H1 (cell line): ENCODE data around the gene GAS7. TPM values are rescaled to one million over a fixed set of nuclear protein-coding genes. Genes with fewer than 3 reads are reported as not detected.

Experiments
- CTCF ChIA-PET: fragments of 300-600 bp; sonication (Branson Sonifier 250); formaldehyde crosslinking; loops from one replicate; lab custom pipeline; 2021; ENCODE audit not compliant: partially characterized antibody; lab: Charles Lee
- POLR2A ChIA-PET: fragments of 300-600 bp; sonication (Branson Sonifier 250); formaldehyde crosslinking; loops from one replicate; lab custom pipeline; 2021; ENCODE audit warnings: inconsistent platforms; ENCODE audit not compliant: partially characterized antibody; lab: Charles Lee
- DNase-seq, 2 experiments: peaks; one replicate each; pipeline versions ENCODE4 v3.0.0 to v3.0.0-alpha.2; 2010 to 2022; ENCODE audit warnings: low spot score in 2 of 2, low read depth in 1 of 2, mixed read lengths in 1 of 2
- FAIRE-seq: peaks from 2 replicates; lab custom pipeline; 2011; peaks lifted over from hg19 to GRCh38; lab: Jason Lieb, UNC
- H2AFZ ChIP-seq: 2 replicates; pipeline ENCODE4 v1.8.1; 2012; ENCODE audit warnings: low read length, inconsistent platforms
- H2AK5ac ChIP-seq: 2 replicates; pipeline ENCODE4 v1.6.1; 2013; ENCODE audit warnings: low read depth, low read length
- H2BK120ac ChIP-seq: replicated peaks from 2 replicates; pipeline ENCODE3; 2013; ENCODE audit warnings: low read depth, low read length, inconsistent platforms
- H2BK12ac ChIP-seq: 2 replicates; pipeline ENCODE4 v1.6.1; 2013; ENCODE audit warnings: low read depth, low read length
- H2BK15ac ChIP-seq: 2 replicates; pipeline ENCODE4 v1.6.1; 2013; ENCODE audit warnings: low read length
- H2BK20ac ChIP-seq: 2 replicates; pipeline ENCODE4 v1.6.1; 2013; ENCODE audit warnings: low read length
- H2BK5ac ChIP-seq: 2 replicates; pipeline ENCODE4 v1.6.1; 2013; ENCODE audit warnings: low read depth, low read length
- H3K14ac ChIP-seq: 2 replicates; pipeline ENCODE4 v1.6.1; 2013; ENCODE audit warnings: inconsistent platforms; ENCODE audit not compliant: insufficient read length
- H3K18ac ChIP-seq: 2 replicates; pipeline ENCODE4 v1.6.1; 2013; ENCODE audit warnings: low read length; ENCODE audit errors: extremely low read depth
- H3K23ac ChIP-seq: 2 replicates; pipeline ENCODE4 v1.6.1; 2013; ENCODE audit warnings: inconsistent platforms; ENCODE audit not compliant: insufficient read length
- H3K23me2 ChIP-seq: 2 replicates; pipeline ENCODE4 v1.6.1; 2013; ENCODE audit warnings: low read depth, low read length
- H3K27ac ChIP-seq: 2 replicates; pipeline ENCODE4 v1.6.1; 2011; ENCODE audit warnings: low read depth, low read length, inconsistent platforms
- H3K27me3 ChIP-seq, 4 experiments: replicated peaks in 1 of 4; 1 replicate in 1 of 4; 2 replicates in 3 of 4; pipeline versions ENCODE4 v1.6.1 to v1.8.1; 2011 to 2013; ENCODE audit warnings: low read length in 3 of 4, mild to moderate bottlenecking in 3 of 4, inconsistent platforms in 2 of 4, mixed read lengths in 2 of 4, moderate library complexity in 1 of 4; ENCODE audit not compliant: control insufficient read depth in 3 of 4, insufficient read depth in 3 of 4; ENCODE audit errors: extremely low read depth in 1 of 4
- H3K36me3 ChIP-seq, 4 experiments: 2 replicates each; pipeline versions ENCODE4 v1.6.1 to v1.8.1; 2011 to 2013; ENCODE audit warnings: mild to moderate bottlenecking in 4 of 4, low read length in 3 of 4, moderate library complexity in 2 of 4, control low read depth in 1 of 4, inconsistent platforms in 1 of 4; ENCODE audit not compliant: insufficient read depth in 4 of 4, control insufficient read depth in 2 of 4
- H3K4ac ChIP-seq: replicated peaks from 2 replicates; pipeline ENCODE3; 2013; ENCODE audit warnings: low read length, low read depth, mixed read lengths, inconsistent platforms; ENCODE audit not compliant: insufficient read length
- H3K4me1 ChIP-seq, 4 experiments: replicated peaks in 1 of 4; 1 replicate in 1 of 4; 2 replicates in 3 of 4; pipeline versions ENCODE4 v1.6.1 to v1.8.1; 2011 to 2013; ENCODE audit warnings: low read length in 3 of 4, inconsistent platforms in 2 of 4, mixed read lengths in 1 of 4; ENCODE audit not compliant: insufficient read depth in 4 of 4, control insufficient read depth in 3 of 4
- H3K4me2 ChIP-seq, 2 experiments: 2 replicates each; pipeline versions ENCODE4 v1.6.1 to v1.8.1; 2011 to 2013; ENCODE audit warnings: low read depth in 2 of 2, low read length in 2 of 2, control low read depth in 1 of 2, inconsistent platforms in 1 of 2, mild to moderate bottlenecking in 1 of 2; ENCODE audit not compliant: insufficient read depth in 1 of 2
- H3K4me3 ChIP-seq, 4 experiments: fragments of 200-600, 300-600 bp in 1 of 4; sonication (generic), shearing (Covaris generic), sonication (Bioruptor Twin) in 1 of 4; 2 replicates each; pipeline versions ENCODE4 v1.5.1 to v1.8.1; 2011 to 2016; ENCODE audit warnings: low read length in 4 of 4, low read depth in 3 of 4, control low read depth in 2 of 4, inconsistent platforms in 2 of 4, mild to moderate bottlenecking in 2 of 4, mixed read lengths in 1 of 4, moderate library complexity in 1 of 4; ENCODE audit not compliant: insufficient read depth in 2 of 4; ENCODE audit errors: extremely low read depth in 1 of 4
- H3K56ac ChIP-seq: replicated peaks from 2 replicates; pipeline ENCODE3; 2013; ENCODE audit warnings: low read depth, mild to moderate bottlenecking, mixed read lengths, low read length, inconsistent platforms; ENCODE audit not compliant: insufficient read length
- H3K79me1 ChIP-seq: 2 replicates; pipeline ENCODE4 v1.6.1; 2013; ENCODE audit warnings: low read depth, low read length, control low read depth
- H3K79me2 ChIP-seq, 2 experiments: 2 replicates each; pipeline versions ENCODE4 v1.6.1 to v1.8.1; 2012 to 2013; ENCODE audit warnings: low read length in 2 of 2, mild to moderate bottlenecking in 2 of 2, inconsistent platforms in 1 of 2; ENCODE audit not compliant: insufficient read depth in 2 of 2, control insufficient read depth in 1 of 2
- H3K9ac ChIP-seq, 4 experiments: replicated peaks in 1 of 4; 1 replicate in 1 of 4; 2 replicates in 3 of 4; pipeline versions ENCODE4 v1.6.1 to v1.8.1; 2011 to 2013; ENCODE audit warnings: low read depth in 3 of 4, low read length in 3 of 4, control low read depth in 2 of 4, mild to moderate bottlenecking in 2 of 4, moderate library complexity in 2 of 4, inconsistent platforms in 1 of 4; ENCODE audit errors: extremely low read depth in 1 of 4
- H3K9me3 ChIP-seq, 2 experiments: 2 replicates each; pipeline versions ENCODE4 v1.6.1 to v1.8.1; 2012 to 2013; ENCODE audit warnings: mild to moderate bottlenecking in 2 of 2, moderate library complexity in 2 of 2, control low read depth in 1 of 2, inconsistent platforms in 1 of 2, low read depth in 1 of 2, low read length in 1 of 2, mixed read lengths in 1 of 2; ENCODE audit not compliant: insufficient read depth in 2 of 2
- H4K20me1 ChIP-seq, 2 experiments: replicated peaks in 1 of 2; 2 replicates each; pipeline versions ENCODE3 to v1.8.1; 2011 to 2013; ENCODE audit warnings: inconsistent platforms in 2 of 2, low read length in 2 of 2, mild to moderate bottlenecking in 1 of 2; ENCODE audit not compliant: insufficient read depth in 2 of 2, control insufficient read depth in 1 of 2
- H4K5ac ChIP-seq: 2 replicates; pipeline ENCODE4 v1.6.1; 2013; ENCODE audit warnings: low read length, low read depth, mixed read lengths, inconsistent platforms; ENCODE audit not compliant: insufficient read length
- H4K8ac ChIP-seq: 2 replicates; pipeline ENCODE4 v1.8.0; 2013; ENCODE audit warnings: mild to moderate bottlenecking, moderate library complexity, low read length, inconsistent platforms; ENCODE audit not compliant: insufficient read depth; ENCODE audit errors: extremely low read depth
- H4K91ac ChIP-seq: replicated peaks from 2 replicates; pipeline ENCODE3; 2013; ENCODE audit warnings: low read length, mixed read lengths, inconsistent platforms; ENCODE audit not compliant: insufficient read length
- BACH1 ChIP-seq: IDR thresholded peaks from 2 replicates; pipeline ENCODE4 v1.6.1; 2012; ENCODE audit warnings: low read length, improper control_type of control experiment
- BRCA1 ChIP-seq: IDR thresholded peaks from 2 replicates; pipeline ENCODE4 v1.6.1; 2012; ENCODE audit warnings: low read depth, low read length, improper control_type of control experiment
- CREB1 ChIP-seq: IDR thresholded peaks from 2 replicates; pipeline ENCODE4 v1.6.1; 2012; ENCODE audit warnings: inconsistent platforms
- GABPA ChIP-seq: IDR thresholded peaks from 2 replicates; pipeline ENCODE4 v1.6.1; 2011; ENCODE audit warnings: mild to moderate bottlenecking, low read length, moderate library complexity, borderline replicate concordance; ENCODE audit not compliant: insufficient read depth
- KDM1A ChIP-seq: fragments of 200-600, 300-600 bp; sonication (generic); IDR thresholded peaks from 2 replicates; pipeline ENCODE4 v1.7.1; 2016; ENCODE audit warnings: mild to moderate bottlenecking, low read length, borderline replicate concordance
- RFX5 ChIP-seq: IDR thresholded peaks from 2 replicates; pipeline ENCODE4 v1.6.1; 2011; ENCODE audit warnings: low read depth, low read length, improper control_type of control experiment, borderline replicate concordance
- RNF2 ChIP-seq: fragments of 200-900, 300-1000 bp; sonication (generic); IDR thresholded peaks from 2 replicates; pipeline ENCODE4 v1.7.1; 2016; ENCODE audit warnings: borderline replicate concordance, low read depth, mild to moderate bottlenecking, antibody characterized with exemption, low read length; ENCODE audit not compliant: poor library complexity, severe bottlenecking; ENCODE audit errors: missing control alignments
- SAP30 ChIP-seq: fragments of 300-600 bp; sonication (generic); IDR thresholded peaks from 2 replicates; pipeline ENCODE4 v1.7.1; 2012; ENCODE audit warnings: low read length, moderate library complexity, mild to moderate bottlenecking, inconsistent platforms; ENCODE audit not compliant: insufficient read depth, insufficient replicate concordance
- SP2 ChIP-seq: IDR thresholded peaks from 2 replicates; pipeline ENCODE4 v1.6.1; 2012; ENCODE audit warnings: mild to moderate bottlenecking, low read length, inconsistent platforms
- SP4 ChIP-seq: IDR thresholded peaks from 2 replicates; pipeline ENCODE4 v1.6.1; 2012; ENCODE audit warnings: low read length, inconsistent platforms
- TAF7 ChIP-seq: optimal IDR thresholded peaks from 2 replicates; pipeline ENCODE3; 2011; ENCODE audit warnings: low read depth, mild to moderate bottlenecking, inconsistent platforms, low read length, moderate library complexity, borderline replicate concordance
- WGBS, 2 experiments: shearing (Covaris generic) in 1 of 2; methylation state at CpG; one replicate each; pipeline versions ENCODE4 v1.1.6 to v1.1.7; 2013 to 2015; ENCODE audit warnings: low lambda C conversion rate in 2 of 2, mixed read lengths in 2 of 2, inconsistent platforms in 1 of 2, low coverage in 1 of 2, missing lambda C conversion rate in 1 of 2; ENCODE audit not compliant: insufficient replicate concordance in 2 of 2, insufficient coverage in 1 of 2, insufficient read length in 1 of 2; ENCODE audit errors: extremely low coverage in 1 of 2, missing lambda C conversion rate in 1 of 2; 5-methylcytosine and 5-hydroxymethylcytosine counted together
- polyA plus RNA-seq, 7 experiments: library from polyadenylated mRNA; depleted of rRNA in 3 of 7; stranded (reverse) in 5 of 7; unstranded in 2 of 7; fragments of >200 nt in 5 of 7; fragments of 200-250 nt in 2 of 7; gene quantifications; 1 replicate in 5 of 7; 2 replicates in 1 of 7; 4 replicates in 1 of 7; pipeline versions ENCODE4 v1.2.1 to v1.2.3, GENCODE V29; 2011 to 2013; ENCODE audit warnings: missing spikeins in 2 of 7, mixed read lengths in 2 of 7
- total RNA-seq: library from RNA; stranded (reverse); fragmentation: NEBNext Ultra II Directional; extraction: Animal tissue kit (Norgen Biotek cat#: 25700); gene quantifications from 2 replicates; pipeline ENCODE4 v1.2.1, GENCODE V29; 2021
- TF ChIP-seq, protein P1 (sequence below), 3 experiments: IDR thresholded peaks; 1 replicate in 2 of 3; 2 replicates in 1 of 3; pipeline versions ENCODE4 v1.5.1 to v1.6.1; 2011; ENCODE audit warnings: low read length in 3 of 3, mild to moderate bottlenecking in 3 of 3, inconsistent platforms in 2 of 3, low read depth in 1 of 3, moderate library complexity in 1 of 3; ENCODE audit not compliant: insufficient read depth in 1 of 3; ENCODE audit errors: control extremely low read depth in 1 of 3

The GAS7 gene
- total and polyA plus RNA-seq, 2 of the 8 experiments (the other 6 are each of a cell fraction or from before 2014, with no cell fraction given), result 5.0 to 14.5 TPM

DNA sequence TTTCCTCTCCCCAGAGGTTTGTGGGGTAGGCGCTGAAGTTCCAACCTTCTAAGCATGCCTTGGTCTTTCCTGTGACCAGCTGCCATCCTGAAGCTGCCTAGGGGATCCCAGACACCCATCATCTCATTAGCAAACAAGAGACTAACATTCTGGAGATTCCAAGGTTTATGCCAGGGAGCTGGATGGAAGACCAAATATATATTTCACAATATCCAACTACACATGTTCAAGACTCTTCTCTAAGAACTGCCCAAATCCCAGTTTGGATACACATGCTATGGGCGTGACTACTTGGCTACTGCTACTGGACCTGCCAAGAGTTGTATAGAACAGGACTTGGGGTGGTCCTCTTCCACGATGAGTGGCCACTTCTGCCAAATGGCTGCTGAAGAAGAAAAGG is 200.3 kb downstream of the GAS7 start:
- Histone ChIP-seq H2BK20ac (no peak overlapping the region), H3K4me1 (no peaks in the 10 kb centered on the region; a peak in 1 of 7 replicates), H3K4me2 (no peak overlapping the region), H4K8ac (no peak overlapping the region), H3K27ac (no peak overlapping the region), H3K23ac (no peak overlapping the region), H3K27me3 (no peaks in the 10 kb centered on the region), H3K56ac (no peak overlapping the region), H3K9ac (no peak overlapping the region), H2BK5ac (no peak overlapping the region), H2BK15ac (no peak overlapping the region), H3K9me3 (no peaks in the 10 kb centered on the region), H2BK120ac (no peak overlapping the region), H4K91ac (no peak overlapping the region), H2AFZ (no peak overlapping the region), H4K5ac (no peak overlapping the region), H3K79me1 (no peaks in the 10 kb centered on the region; the same call in 1 of the 2 replicates), H2AK5ac (no peak overlapping the region), H4K20me1 (no peaks in the 10 kb centered on the region), H3K23me2 (no peaks in the 10 kb centered on the region), H2BK12ac (no peak overlapping the region), H3K18ac (no peak overlapping the region), H3K14ac (no peak overlapping the region), H3K4ac (no peak overlapping the region), H3K79me2 (no peaks in the 10 kb centered on the region), H3K4me3 (no peak overlapping the region), H3K36me3 (no peaks in the 10 kb centered on the region)
- ChIA-PET CTCF (interaction anchor here (0.8 to 1.3 kb wide), 3 partner anchors 13 to 18 kb away, joined by 3 to 4 read pairs (median 4); no protein-coding TSS in a partner anchor), POLR2A (no interaction called here)
- TF ChIP-seq SP2 (no peak), RNF2 (no peak), RFX5 (no peak), GABPA (no peak), BACH1 (no peak), CREB1 (no peak), SP4 (no peak), TAF7 (no peak), KDM1A (no peak), SAP30 (no peak), BRCA1 (no peak)
- TF ChIP-seq, protein P1, sequence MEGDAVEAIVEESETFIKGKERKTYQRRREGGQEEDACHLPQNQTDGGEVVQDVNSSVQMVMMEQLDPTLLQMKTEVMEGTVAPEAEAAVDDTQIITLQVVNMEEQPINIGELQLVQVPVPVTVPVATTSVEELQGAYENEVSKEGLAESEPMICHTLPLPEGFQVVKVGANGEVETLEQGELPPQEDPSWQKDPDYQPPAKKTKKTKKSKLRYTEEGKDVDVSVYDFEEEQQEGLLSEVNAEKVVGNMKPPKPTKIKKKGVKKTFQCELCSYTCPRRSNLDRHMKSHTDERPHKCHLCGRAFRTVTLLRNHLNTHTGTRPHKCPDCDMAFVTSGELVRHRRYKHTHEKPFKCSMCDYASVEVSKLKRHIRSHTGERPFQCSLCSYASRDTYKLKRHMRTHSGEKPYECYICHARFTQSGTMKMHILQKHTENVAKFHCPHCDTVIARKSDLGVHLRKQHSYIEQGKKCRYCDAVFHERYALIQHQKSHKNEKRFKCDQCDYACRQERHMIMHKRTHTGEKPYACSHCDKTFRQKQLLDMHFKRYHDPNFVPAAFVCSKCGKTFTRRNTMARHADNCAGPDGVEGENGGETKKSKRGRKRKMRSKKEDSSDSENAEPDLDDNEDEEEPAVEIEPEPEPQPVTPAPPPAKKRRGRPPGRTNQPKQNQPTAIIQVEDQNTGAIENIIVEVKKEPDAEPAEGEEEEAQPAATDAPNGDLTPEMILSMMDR (IDR thresholded peaks at IDR 0.05; ENCODE audit: control extremely low read depth in 1 of 3, insufficient read depth in 1 of 3, low read depth in 1 of 3, low read length in 3 of 3), result no peak
- 85% methylated on average over 3 of the region's 3 CpGs; no CpG with 5 or more reads in 1 of the 2 experiments for WGBS, 2 experiments
- FAIRE-seq, result no peak
- DNase-seq, result no peak
